T-helper 1 cell treated with Interleukin-12 subunit alpha and Interleukin-12 subunit beta and Interleukin-4 antibody, amounts not matched to agents 30 μg/mL and 1 μg/mL, for 36 hours (primary cell): ENCODE measurements around the gene LAMC1.
"Not testable (repeated sequence)": the region's sequence is repeated elsewhere in the genome, so short reads cannot be mapped to it uniquely, and the experiment has no call there.

Source experiments
- H3K27ac Mint-ChIP-seq: one replicate; pipeline ENCODE4 v1.8.0; 2021; ENCODE audit warnings: mild to moderate bottlenecking, mixed read lengths
- H3K27me3 Mint-ChIP-seq: one replicate; pipeline ENCODE4 v1.8.0; 2021; ENCODE audit warnings: low read depth, mixed read lengths
- H3K36me3 Mint-ChIP-seq: one replicate; pipeline ENCODE4 v1.8.0; 2021; ENCODE audit warnings: low read depth, mixed read lengths
- H3K4me1 Mint-ChIP-seq: one replicate; pipeline ENCODE4 v1.8.0; 2021; ENCODE audit warnings: low read depth, mixed read lengths
- H3K4me3 Mint-ChIP-seq: one replicate; pipeline ENCODE4 v1.8.0; 2021; ENCODE audit warnings: mild to moderate bottlenecking, moderate library complexity, mixed read lengths
- H3K9me3 Mint-ChIP-seq: one replicate; pipeline ENCODE4 v1.8.0; 2021; ENCODE audit warnings: mixed read lengths

The LAMC1 gene

GRCh38 chr1:183140633-183141032 lies 117.4 kb downstream of the LAMC1 start:
- Mint-ChIP-seq H3K27me3 (peaks cover 17% of the 10 kb centered on the region), H3K27ac (no peak overlapping the region), H3K36me3 (no peaks in the 10 kb centered on the region), H3K4me1 (peaks cover 4% of the 10 kb centered on the region), H3K4me3 (no peak overlapping the region), H3K9me3 (no peaks in the 10 kb centered on the region)

GRCh38 chr1:183142171-183142570 lies 119.0 kb downstream of the LAMC1 start:
- Mint-ChIP-seq H3K36me3 (no peaks in the 10 kb centered on the region), H3K4me1 (peaks cover 4% of the 10 kb centered on the region), H3K4me3 (no peak overlapping the region), H3K27ac (no peak overlapping the region), H3K27me3 (peaks cover 17% of the 10 kb centered on the region), H3K9me3 (no peaks in the 10 kb centered on the region)

GRCh38 chr1:183143576-183144315 lies 120.5 kb downstream of the LAMC1 start:
- H3K27ac Mint-ChIP-seq, result no peak overlapping the region
- peaks cover 9% of the 10 kb centered on the region for H3K27me3 Mint-ChIP-seq
- H3K36me3 Mint-ChIP-seq, result no peaks in the 10 kb centered on the region
- no peaks in the 10 kb centered on the region for H3K9me3 Mint-ChIP-seq
- H3K4me3 Mint-ChIP-seq, result no peak overlapping the region
- H3K4me1 Mint-ChIP-seq, result peaks cover 4% of the 10 kb centered on the region

- H3K4me1 Mint-ChIP-seq, result no peaks in the 10 kb centered on the region
- H3K27me3 Mint-ChIP-seq, result peaks cover 4% of the 10 kb centered on the region
- no peak overlapping the region for H3K27ac Mint-ChIP-seq
- H3K4me3 Mint-ChIP-seq, result no peak overlapping the region
- H3K9me3 Mint-ChIP-seq, result no peaks in the 10 kb centered on the region
- no peaks in the 10 kb centered on the region for H3K36me3 Mint-ChIP-seq
Measured at GRCh38 chr1:183144752-183145151, 121.5 kb downstream of the LAMC1 start.

GRCh38 chr1:183147735-183148134 lies 124.5 kb downstream of the LAMC1 start:
- Mint-ChIP-seq H3K27me3 (peaks cover 3% of the 10 kb centered on the region), H3K9me3 (no peaks in the 10 kb centered on the region), H3K36me3 (no peaks in the 10 kb centered on the region), H3K27ac (no peak overlapping the region), H3K4me3 (no peak overlapping the region), H3K4me1 (no peaks in the 10 kb centered on the region)

- H3K27me3 Mint-ChIP-seq, result peaks cover 6% of the 10 kb centered on the region
- no peak overlapping the region for H3K27ac Mint-ChIP-seq
- H3K4me1 Mint-ChIP-seq, result no peaks in the 10 kb centered on the region
- no peak overlapping the region for H3K4me3 Mint-ChIP-seq
- no peaks in the 10 kb centered on the region for H3K36me3 Mint-ChIP-seq
- H3K9me3 Mint-ChIP-seq, result no peaks in the 10 kb centered on the region
Measured at GRCh38 chr1:183148599-183148998, 125.4 kb downstream of the LAMC1 start.

- peaks cover 9% of the 10 kb centered on the region for H3K27me3 Mint-ChIP-seq
- no peaks in the 10 kb centered on the region for H3K36me3 Mint-ChIP-seq
- H3K9me3 Mint-ChIP-seq, result no peaks in the 10 kb centered on the region
- no peak overlapping the region for H3K27ac Mint-ChIP-seq
- H3K4me1 Mint-ChIP-seq, result no peaks in the 10 kb centered on the region
- no peak overlapping the region for H3K4me3 Mint-ChIP-seq
Measured at GRCh38 chr1:183149273-183149672, 126.1 kb downstream of the LAMC1 start.

- not testable (repeated sequence) for H3K9me3 Mint-ChIP-seq, H3K4me3 Mint-ChIP-seq, H3K4me1 Mint-ChIP-seq, H3K27me3 Mint-ChIP-seq, H3K36me3 Mint-ChIP-seq, H3K27ac Mint-ChIP-seq
Measured at GRCh38 chr1:183150032-183150431, 126.8 kb downstream of the LAMC1 start.

- H3K27ac Mint-ChIP-seq, result no peak overlapping the region
- H3K9me3 Mint-ChIP-seq, result no peaks in the 10 kb centered on the region
- no peaks in the 10 kb centered on the region for H3K4me1 Mint-ChIP-seq
- peaks cover 9% of the 10 kb centered on the region for H3K27me3 Mint-ChIP-seq
- H3K36me3 Mint-ChIP-seq, result no peaks in the 10 kb centered on the region
- no peak overlapping the region for H3K4me3 Mint-ChIP-seq
Measured at GRCh38 chr1:183150445-183150844, 127.2 kb downstream of the LAMC1 start.

- Mint-ChIP-seq H3K4me3 (no peak overlapping the region), H3K9me3 (no peaks in the 10 kb centered on the region), H3K4me1 (no peaks in the 10 kb centered on the region), H3K27me3 (peaks cover 14% of the 10 kb centered on the region), H3K36me3 (no peaks in the 10 kb centered on the region), H3K27ac (no peak overlapping the region)
Measured at GRCh38 chr1:183152180-183152579, 129.0 kb downstream of the LAMC1 start.

- no peak overlapping the region for H3K4me3 Mint-ChIP-seq
- H3K9me3 Mint-ChIP-seq, result no peaks in the 10 kb centered on the region
- H3K4me1 Mint-ChIP-seq, result no peaks in the 10 kb centered on the region
- peaks cover 17% of the 10 kb centered on the region for H3K27me3 Mint-ChIP-seq
- H3K27ac Mint-ChIP-seq, result no peak overlapping the region
- no peaks in the 10 kb centered on the region for H3K36me3 Mint-ChIP-seq
Measured at GRCh38 chr1:183155939-183156338, 132.7 kb downstream of the LAMC1 start.

- peaks cover 8% of the 10 kb centered on the region for H3K27me3 Mint-ChIP-seq
- no peak overlapping the region for H3K4me3 Mint-ChIP-seq
- H3K9me3 Mint-ChIP-seq, result no peaks in the 10 kb centered on the region
- H3K36me3 Mint-ChIP-seq, result no peaks in the 10 kb centered on the region
- H3K4me1 Mint-ChIP-seq, result no peaks in the 10 kb centered on the region
- no peak overlapping the region for H3K27ac Mint-ChIP-seq
Measured at GRCh38 chr1:183159960-183160359, 136.7 kb downstream of the LAMC1 start.

- H3K27ac Mint-ChIP-seq, result no peak overlapping the region
- peaks cover 3% of the 10 kb centered on the region for H3K27me3 Mint-ChIP-seq
- no peaks in the 10 kb centered on the region for H3K36me3 Mint-ChIP-seq
- H3K4me3 Mint-ChIP-seq, result no peak overlapping the region
- H3K9me3 Mint-ChIP-seq, result no peaks in the 10 kb centered on the region
- H3K4me1 Mint-ChIP-seq, result no peaks in the 10 kb centered on the region
Measured at GRCh38 chr1:183161391-183161790, 138.2 kb downstream of the LAMC1 start.

- peaks cover 3% of the 10 kb centered on the region for H3K27me3 Mint-ChIP-seq
- no peak overlapping the region for H3K4me3 Mint-ChIP-seq
- no peak overlapping the region for H3K27ac Mint-ChIP-seq
- no peaks in the 10 kb centered on the region for H3K9me3 Mint-ChIP-seq
- H3K4me1 Mint-ChIP-seq, result no peaks in the 10 kb centered on the region
- no peaks in the 10 kb centered on the region for H3K36me3 Mint-ChIP-seq
Measured at GRCh38 chr1:183163316-183163715, 140.1 kb downstream of the LAMC1 start.

- Mint-ChIP-seq H3K36me3 (no peaks in the 10 kb centered on the region), H3K27me3 (peaks cover 4% of the 10 kb centered on the region), H3K4me3 (no peak overlapping the region), H3K4me1 (no peaks in the 10 kb centered on the region), H3K9me3 (no peaks in the 10 kb centered on the region), H3K27ac (no peak overlapping the region)
Measured at GRCh38 chr1:183164340-183164739, 141.1 kb downstream of the LAMC1 start.

- no peaks in the 10 kb centered on the region for H3K36me3 Mint-ChIP-seq
- peaks cover 5% of the 10 kb centered on the region for H3K27me3 Mint-ChIP-seq
- H3K9me3 Mint-ChIP-seq, result no peaks in the 10 kb centered on the region
- no peak overlapping the region for H3K4me3 Mint-ChIP-seq
- no peak overlapping the region for H3K27ac Mint-ChIP-seq
- H3K4me1 Mint-ChIP-seq, result no peaks in the 10 kb centered on the region
Measured at GRCh38 chr1:183164963-183165362, 141.7 kb downstream of the LAMC1 start.
